Hypothalamus (tissue), 51 donors: ENCODE results near the gene TMEFF1.
"Not testable (repeated sequence)": the region's sequence is repeated elsewhere in the genome, so short reads cannot be mapped to it uniquely, and the experiment has no call there.

Experiments used
- DNase-seq, 51 donors: peaks; one replicate each; lab custom pipeline; 2025; lab: John Stamatoyannopoulos, UW

Gene TMEFF1

DNA sequence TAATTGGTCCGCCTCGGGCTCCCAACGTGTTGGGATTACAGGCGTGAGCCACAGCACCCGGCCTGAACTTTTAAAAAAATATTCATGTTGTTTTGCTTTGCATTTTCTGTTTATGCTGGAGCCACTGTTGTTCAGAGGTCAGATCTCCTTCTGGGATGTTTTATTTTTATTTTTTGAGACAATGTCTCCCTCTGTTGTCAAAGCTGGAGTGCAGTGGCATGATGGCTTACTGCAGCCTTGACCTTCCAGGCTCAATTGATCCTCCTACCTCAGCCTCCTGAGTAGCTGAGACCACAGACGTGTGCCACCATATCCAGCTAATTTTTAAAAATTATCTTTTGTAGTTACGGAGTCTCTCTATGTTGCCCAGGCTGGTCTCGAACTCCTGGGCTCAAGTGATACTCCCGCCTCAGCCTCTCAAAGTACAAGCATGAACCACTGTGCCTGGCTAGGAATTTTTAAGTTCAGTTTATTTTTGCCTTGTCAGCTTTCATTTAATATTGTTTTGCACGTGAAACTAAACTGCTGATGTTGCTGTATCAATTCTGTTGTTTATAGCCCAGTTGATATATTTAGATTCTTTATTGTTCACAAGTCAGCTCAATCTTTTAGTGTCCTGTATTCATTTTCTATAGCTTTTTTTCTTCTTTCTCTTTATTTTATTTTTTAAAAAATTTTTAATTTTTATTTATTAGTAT, 13.7 kb downstream of the TMEFF1 start:
- no peak for DNase-seq

GRCh38 chr9:100488177-100488576, 15.2 kb downstream of the TMEFF1 start:
- no peak for DNase-seq

DNA sequence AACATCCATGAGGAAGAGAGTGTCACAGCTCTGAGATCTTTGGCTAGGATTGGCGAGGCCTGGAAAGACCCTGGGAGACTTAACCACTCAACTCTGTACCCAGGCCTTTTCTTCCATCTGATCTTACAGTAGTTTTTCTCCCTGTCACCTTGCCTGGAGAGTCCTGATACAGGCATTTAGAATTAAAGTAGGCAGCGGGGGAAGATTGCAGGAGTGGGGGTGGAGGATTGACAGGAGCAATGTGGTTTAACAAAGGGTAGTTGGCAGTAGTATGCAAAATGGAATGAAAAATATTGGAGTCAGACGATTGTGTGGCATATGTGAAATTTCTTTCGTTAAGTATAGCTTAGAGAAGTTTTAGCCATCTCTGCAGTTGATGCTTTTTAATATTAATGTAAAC, 16.9 kb downstream of the TMEFF1 start:
- DNase-seq = peak in 1 of 51 donors; percentile 45

DNA sequence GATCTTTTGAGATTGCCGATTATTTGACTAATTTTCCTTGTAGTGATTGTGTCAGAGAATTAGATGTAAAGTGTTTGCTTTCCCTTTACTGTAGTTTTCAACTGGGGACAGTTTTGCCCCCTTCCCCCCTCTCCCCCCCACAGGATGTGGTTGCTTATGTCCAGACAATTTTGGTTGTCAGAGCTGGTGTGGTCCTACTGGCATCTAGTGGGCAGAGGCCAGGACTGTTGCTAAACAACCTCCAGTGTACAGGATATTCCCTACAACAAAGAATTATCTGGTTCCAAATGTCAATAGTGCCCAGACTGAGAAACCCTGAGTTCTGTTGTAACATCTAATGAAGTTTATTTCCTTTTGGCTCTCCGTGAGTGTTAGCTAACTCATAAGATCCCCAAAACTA, 20.0 kb downstream of the TMEFF1 start:
- peak in 2 of 51 donors; percentile 7 to 33 for DNase-seq

- no peak for DNase-seq
These were observed 25.6 kb downstream of the TMEFF1 start for GRCh38 chr9:100498592-100498991.

DNA sequence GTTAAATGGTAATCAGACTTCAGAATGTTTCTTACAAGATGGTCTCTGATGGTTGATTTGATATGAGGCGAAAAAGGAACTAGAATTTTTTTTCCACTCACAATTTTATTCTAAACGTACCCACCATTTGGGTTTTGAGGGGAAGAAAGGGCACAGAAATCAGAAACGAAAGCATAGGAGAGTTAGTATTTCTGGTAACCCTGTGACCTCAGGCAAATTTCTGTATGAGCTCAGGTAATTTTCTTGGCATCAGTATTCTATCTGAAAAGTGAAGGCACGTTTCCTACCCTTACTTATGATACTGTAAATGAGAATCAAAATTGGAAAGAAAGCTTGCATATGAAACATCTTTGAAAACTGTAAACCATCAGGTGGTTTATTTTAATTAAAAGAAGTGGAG, 26.5 kb downstream of the TMEFF1 start:
- no peak for DNase-seq

DNA sequence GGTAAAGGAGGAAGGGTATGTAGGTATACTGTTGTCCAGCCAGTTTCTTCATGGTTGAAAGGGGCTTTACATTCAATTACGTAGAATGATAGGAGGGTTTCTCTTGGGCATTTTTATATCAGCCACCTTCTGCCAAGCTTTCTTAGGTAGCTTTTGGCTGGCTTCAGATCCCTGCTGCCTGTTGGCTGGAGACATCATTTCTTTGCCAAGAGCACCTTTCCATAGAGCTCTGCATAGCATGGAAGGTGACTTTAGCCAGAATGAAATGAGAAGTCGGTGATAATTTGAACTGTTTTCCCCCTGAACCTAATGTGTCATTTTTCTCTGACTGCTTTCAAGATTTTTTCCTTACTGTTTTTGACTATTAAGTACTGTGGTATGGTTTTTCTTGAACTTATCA, 26.9 kb downstream of the TMEFF1 start:
- no peak for DNase-seq

DNA sequence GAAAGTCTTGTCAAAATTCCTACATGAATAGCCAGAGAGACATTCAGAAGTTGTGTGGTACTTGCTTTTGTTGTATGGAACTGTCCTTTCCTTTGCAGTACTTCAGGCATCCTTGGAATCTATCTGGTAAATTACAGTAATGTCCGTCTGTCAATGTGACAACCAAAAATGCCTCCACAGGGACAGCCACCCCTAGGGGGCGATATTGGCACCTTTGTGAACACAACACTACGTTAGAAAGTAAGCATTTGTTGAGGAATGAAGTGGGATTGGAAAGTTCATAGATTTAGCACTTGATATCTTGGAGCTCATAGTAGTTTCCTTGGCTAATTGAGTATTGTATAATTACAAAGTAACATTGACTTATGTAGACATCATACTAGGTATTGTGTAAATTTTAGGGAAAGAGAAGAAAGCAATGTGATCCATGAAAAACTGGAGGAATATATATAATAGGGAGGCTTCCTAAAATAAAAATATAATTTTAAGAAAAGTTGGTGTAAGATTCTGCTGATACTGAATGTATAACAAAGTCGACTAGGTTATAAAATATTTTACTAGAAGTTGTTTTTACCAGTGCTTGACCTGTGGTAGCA, 32.7 kb downstream of the TMEFF1 start:
- peak in 21 of 51 donors; percentile 3 to 65 (median 23) for DNase-seq

GRCh38 chr9:100507350-100507749, 34.4 kb downstream of the TMEFF1 start:
- not testable (repeated sequence) for DNase-seq

DNA sequence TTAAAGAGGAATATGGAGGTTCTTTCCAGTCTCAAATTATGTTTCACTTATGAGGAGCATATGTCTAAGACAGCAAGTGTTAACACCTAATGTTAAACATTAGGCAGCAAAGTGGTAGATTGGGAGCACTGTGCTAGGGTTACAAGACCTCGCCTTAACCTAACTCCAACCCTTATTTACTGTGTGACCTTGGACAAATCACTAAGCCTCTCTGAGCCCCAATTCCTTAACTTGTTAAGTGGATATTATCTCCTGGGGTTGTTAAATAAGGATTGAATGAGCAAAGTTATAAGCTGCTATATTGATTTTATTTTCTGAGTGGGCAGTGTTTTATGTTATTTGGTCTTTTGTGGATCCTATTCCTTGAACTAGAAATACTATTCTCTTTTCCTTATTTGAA, 38.3 kb downstream of the TMEFF1 start:
- DNase-seq = no peak

DNA sequence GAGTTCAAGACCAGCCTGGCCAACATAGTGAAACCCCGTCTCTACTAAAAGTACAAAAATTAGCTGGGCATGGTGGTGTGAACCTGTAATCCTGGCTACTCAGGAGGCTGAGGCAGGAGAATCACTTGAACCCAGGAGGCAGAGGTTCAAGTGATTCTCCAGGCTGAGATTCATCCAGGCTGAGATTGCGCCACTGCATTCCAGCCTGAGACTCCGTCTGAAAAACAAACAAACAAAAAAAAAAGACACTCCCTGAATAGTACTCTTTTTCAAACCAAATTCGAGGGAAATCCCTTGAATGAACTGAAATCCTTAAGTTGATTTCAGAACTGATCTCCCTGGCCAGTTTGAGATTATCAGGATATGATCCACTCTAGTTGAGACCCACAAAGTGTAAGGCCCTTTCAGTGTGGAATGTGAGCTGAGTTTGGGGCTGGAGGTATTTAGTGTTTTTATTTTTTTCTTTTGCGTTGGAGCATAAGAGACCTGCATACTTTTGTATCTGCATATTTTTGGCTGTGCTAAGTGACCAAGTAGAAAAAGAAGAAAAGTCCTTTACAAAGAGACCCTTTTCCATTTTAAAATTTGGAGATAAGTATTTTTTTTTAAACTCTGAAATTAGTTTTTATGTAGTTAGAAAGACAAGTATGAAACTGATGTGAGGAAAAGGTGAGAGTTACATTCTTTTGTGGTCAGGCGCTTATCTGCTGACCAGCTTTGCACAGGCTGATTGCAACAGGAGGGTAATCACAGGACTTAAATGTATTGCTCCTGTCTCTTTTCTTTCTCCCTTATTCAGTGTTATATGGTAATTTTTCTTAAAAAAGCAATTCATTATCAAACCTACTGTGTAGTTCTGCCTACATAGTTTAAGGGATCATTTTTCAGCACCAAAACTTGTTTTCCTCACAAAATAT, 42.9 kb downstream of the TMEFF1 start:
- DNase-seq = no peak

DNA sequence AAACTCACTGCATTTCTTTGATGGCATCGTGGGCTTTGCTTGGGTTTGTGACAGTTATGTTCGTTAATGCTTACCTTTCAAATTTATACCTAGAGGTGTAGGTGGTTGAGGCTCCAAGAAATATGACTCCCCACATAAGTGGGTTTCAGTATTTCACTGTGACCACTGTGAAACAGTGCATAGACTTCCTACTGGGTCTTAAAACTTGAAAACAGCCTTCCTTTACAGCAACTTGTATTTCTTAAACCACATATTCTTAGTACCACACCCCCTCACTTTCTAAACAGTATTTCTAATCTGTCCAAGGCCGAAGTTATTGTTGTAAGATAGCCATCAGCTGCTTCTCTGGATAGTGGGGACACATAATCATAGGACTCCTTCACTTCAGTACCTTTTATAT, 48.3 kb downstream of the TMEFF1 start:
- DNase-seq = no peak

DNA sequence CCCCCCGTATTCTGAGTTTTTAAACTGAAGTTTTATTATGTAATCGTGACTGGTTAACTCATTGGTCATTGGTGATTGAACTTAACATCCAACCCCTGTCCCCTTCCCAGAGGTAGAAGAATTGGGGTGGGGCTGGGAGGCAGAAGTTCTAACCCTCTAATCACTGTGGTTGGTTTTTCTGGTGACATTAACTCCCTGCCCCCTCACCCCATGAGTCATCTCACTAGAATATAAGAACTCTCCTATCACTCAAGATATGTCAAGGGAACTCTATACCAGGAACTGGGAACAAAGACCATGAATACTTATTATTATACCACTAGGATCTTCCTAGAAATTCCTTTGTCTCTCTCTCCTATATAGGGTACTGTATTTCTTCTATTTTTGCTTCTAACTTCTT, 52.6 kb downstream of the TMEFF1 start:
- no peak for DNase-seq

- DNase-seq = not testable (repeated sequence)
These were observed 54.3 kb downstream of the TMEFF1 start for GRCh38 chr9:100527180-100527794.

DNA sequence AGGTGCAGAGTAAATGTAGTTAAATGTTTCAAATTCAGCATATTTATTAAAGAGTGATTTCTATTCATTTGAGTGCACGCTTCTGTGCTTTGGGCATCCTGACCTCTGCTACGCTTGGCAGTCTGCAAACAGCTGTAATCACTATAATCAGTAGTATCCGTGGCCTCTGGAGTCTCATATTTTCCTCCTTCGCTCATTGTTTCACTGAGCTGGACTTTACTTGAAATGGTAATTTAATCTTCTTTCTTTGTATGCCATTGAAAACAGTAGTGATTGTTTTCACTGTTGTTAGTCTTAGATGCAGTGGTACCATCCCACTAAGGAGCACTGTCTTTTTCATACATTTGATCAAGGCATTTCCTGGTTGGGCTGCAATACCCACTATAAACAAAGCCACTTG, 61.5 kb downstream of the TMEFF1 start:
- DNase-seq = no peak

- DNase-seq = no peak
These were observed 67.4 kb downstream of the TMEFF1 start for GRCh38 chr9:100540327-100540726.

DNA sequence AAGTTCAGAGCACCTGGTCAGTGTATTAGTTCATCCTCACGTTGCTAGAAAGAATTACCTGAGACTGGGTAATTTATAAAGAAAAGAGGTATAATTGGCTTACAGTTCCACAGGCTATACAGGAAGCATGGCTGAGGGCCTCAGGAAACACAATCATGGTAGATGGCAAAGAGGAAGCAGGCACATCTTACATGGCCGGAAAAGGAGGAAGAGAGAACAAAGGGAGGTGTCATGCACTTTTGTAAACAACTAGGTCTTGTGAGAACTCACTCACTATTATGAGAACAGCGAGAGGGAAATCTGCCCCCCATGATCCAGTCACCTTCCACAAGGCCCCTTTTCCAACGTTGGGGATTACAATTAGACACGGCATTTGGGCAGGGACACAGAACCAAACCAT, 76.1 kb downstream of the TMEFF1 start:
- DNase-seq = no peak

DNA sequence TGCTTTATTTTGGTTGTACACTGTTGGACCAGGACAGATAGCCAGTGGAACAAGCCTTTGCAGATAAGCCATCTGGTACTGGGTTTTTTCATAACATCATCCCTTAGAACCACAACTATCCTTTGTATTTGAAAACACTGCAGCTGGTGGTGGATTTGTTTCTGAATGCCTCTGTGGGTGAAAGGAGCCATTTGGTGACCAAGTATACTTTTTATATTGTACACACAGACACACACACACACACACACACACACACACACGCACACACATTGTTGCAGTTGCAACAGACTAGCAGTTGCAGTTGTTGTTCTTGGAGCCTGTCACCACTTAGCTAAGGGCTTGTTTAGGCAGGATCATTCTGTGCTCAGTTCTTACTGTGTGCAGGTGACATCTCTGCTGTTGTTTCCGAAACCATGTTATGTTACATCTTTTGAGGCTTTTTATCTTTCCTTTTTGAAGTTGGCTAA, 82.0 kb downstream of the TMEFF1 start:
- DNase-seq = peak in 28 of 51 donors; percentile 1 to 65 (median 20)

GRCh38 chr9:100555471-100555870, 82.5 kb downstream of the TMEFF1 start:
- no peak for DNase-seq

DNA sequence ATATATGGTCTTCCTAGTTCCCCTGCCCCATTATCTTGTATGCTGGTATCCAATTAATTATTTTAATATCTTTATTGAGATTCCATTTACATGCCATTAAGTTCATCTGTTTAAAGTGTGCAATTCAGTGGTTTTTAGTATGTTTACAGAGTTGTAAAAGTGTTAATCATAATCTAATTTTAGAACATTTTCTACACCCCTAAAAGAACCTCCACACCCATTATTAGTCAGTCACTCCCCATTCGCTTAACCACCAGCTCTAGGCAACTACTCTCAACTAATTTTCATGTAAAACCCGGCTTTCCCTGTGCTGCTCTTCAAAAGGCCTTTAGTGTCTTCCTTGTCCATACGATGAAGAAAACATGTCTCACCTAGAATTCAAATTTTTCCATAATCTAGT, 84.1 kb downstream of the TMEFF1 start:
- DNase-seq = no peak

- no peak for DNase-seq
These were observed 88.3 kb downstream of the TMEFF1 start for GRCh38 chr9:100561256-100561655.
